ENCODE measurements around the gene CFAP299. TPM values are rescaled to one million over a fixed set of nuclear protein-coding genes. Genes with fewer than 3 reads are reported as not detected.
"Not testable (repeated sequence)": the region's sequence is repeated elsewhere in the genome, so short reads cannot be mapped to it uniquely, and the experiment has no call there.

The CFAP299 gene
- total and polyA plus RNA-seq, 4 donors = not detected

- H3K27ac ChIP-seq (ENCODE audit: low read depth in 1 of 2, low read length in 2 of 2); ATAC-seq (ENCODE audit: low FRiP score); DNase-seq; intact Hi-C loops (cut with DNase I); H3K4me3 ChIP-seq (ENCODE audit: low read length in 2 of 2); H3K36me3 ChIP-seq (ENCODE audit: control insufficient read depth in 1 of 2, insufficient read depth in 2 of 2, low read length in 1 of 2); H3K27me3 ChIP-seq (ENCODE audit: control insufficient read depth in 1 of 2, insufficient read depth in 2 of 2, low read length in 1 of 2); H3K9me3 ChIP-seq (ENCODE audit: control insufficient read depth, low read length); H3K4me1 ChIP-seq (ENCODE audit: control insufficient read depth in 1 of 2, insufficient read depth in 2 of 2, low read length in 2 of 2): not testable (repeated sequence)
- 53 to 61% methylated on average over 14 of the region's 14 CpGs for WGBS, 2 donors
Measured at GRCh38 chr4:80439294-80440061, 103.9 kb downstream of the CFAP299 start.

DNA sequence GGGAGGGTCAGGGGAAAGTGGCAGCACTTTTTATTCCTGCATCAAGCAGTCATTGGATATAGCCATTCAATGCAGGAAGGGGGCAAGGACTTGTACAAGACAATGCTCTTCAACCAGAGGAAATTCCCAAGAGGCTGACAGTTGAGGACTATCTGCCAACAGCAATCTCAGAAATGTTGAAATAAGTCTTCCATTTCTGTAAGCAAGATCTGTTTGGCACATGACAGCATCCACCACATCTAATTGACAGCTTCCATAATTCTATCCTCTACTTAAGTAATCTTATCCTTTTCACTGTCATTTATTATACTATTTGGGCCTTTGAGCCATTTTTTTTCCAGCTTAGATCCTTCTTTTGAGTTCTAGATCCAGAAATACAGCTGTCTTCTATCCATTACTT is 110.7 kb downstream of the CFAP299 start:
- Histone ChIP-seq H3K9me3 (ENCODE audit: control insufficient read depth, low read length) (no peaks in the 10 kb centered on the region), H3K36me3 (ENCODE audit: control insufficient read depth in 1 of 2, insufficient read depth in 2 of 2, low read length in 1 of 2) (no peaks in the 10 kb centered on the region), H3K4me1 (ENCODE audit: control insufficient read depth in 1 of 2, insufficient read depth in 2 of 2, low read length in 2 of 2) (no peaks in the 10 kb centered on the region), H3K4me3 (ENCODE audit: low read length in 2 of 2) (no peak overlapping the region), H3K27ac (ENCODE audit: low read depth in 1 of 2, low read length in 2 of 2) (no peak overlapping the region), H3K27me3 (ENCODE audit: control insufficient read depth in 1 of 2, insufficient read depth in 2 of 2, low read length in 1 of 2) (peaks cover 0 to 2% of the 10 kb centered on the region in 2 donors)
- intact Hi-C loops (cut with DNase I) = no loop called here
- ATAC-seq (ENCODE audit: low FRiP score) = no peak
- no peak for DNase-seq

DNA sequence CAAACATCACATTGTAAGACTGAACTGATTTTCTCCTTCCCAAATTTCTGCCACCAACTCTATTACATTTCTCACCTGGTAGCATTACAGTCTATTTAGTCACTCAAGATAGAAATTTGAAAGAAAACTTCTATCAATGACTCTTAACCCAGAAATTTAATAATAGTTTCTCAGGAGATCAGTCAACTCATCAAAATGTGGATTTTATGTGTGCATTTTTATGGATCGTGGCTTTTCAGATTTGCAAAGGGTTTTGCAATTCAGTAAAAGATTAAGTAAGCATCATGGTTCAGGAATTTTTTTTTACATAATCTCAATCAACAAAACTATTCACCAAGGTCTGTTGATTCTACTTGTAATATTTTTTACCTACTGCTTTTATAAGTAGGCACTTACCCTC is 111.1 kb downstream of the CFAP299 start:
- H3K4me3 ChIP-seq (ENCODE audit: low read length in 2 of 2) = no peak overlapping the region
- H3K27ac ChIP-seq (ENCODE audit: low read depth in 1 of 2, low read length in 2 of 2) = no peak overlapping the region
- ATAC-seq (ENCODE audit: low FRiP score) (no peak), DNase-seq (no peak)
- no peaks in the 10 kb centered on the region for H3K4me1 ChIP-seq (ENCODE audit: control insufficient read depth in 1 of 2, insufficient read depth in 2 of 2, low read length in 2 of 2)
- H3K9me3 ChIP-seq (ENCODE audit: control insufficient read depth, low read length) = no peaks in the 10 kb centered on the region
- intact Hi-C loops (cut with DNase I) = no loop called here
- H3K36me3 ChIP-seq (ENCODE audit: control insufficient read depth in 1 of 2, insufficient read depth in 2 of 2, low read length in 1 of 2) = no peaks in the 10 kb centered on the region
- H3K27me3 ChIP-seq (ENCODE audit: control insufficient read depth in 1 of 2, insufficient read depth in 2 of 2, low read length in 1 of 2) = peaks cover 0 to 2% of the 10 kb centered on the region in 2 donors
- WGBS, 2 donors = 85 to 98% methylated on average over 1 of the region's 1 CpG

GRCh38 chr4:80447493-80447892 is 112.0 kb downstream of the CFAP299 start:
- Histone ChIP-seq H3K9me3 (ENCODE audit: control insufficient read depth, low read length) (no peaks in the 10 kb centered on the region), H3K36me3 (ENCODE audit: control insufficient read depth in 1 of 2, insufficient read depth in 2 of 2, low read length in 1 of 2) (no peaks in the 10 kb centered on the region), H3K4me3 (ENCODE audit: low read length in 2 of 2) (no peak overlapping the region), H3K27me3 (ENCODE audit: control insufficient read depth in 1 of 2, insufficient read depth in 2 of 2, low read length in 1 of 2) (peaks cover 0 to 2% of the 10 kb centered on the region in 2 donors), H3K27ac (ENCODE audit: low read depth in 1 of 2, low read length in 2 of 2) (no peak overlapping the region), H3K4me1 (ENCODE audit: control insufficient read depth in 1 of 2, insufficient read depth in 2 of 2, low read length in 2 of 2) (no peaks in the 10 kb centered on the region)
- no peak for ATAC-seq (ENCODE audit: low FRiP score)
- 95% methylated on average over 9 of the region's 9 CpGs for WGBS, 2 donors
- DNase-seq = no peak
- intact Hi-C loops (cut with DNase I) = no loop called here

DNA sequence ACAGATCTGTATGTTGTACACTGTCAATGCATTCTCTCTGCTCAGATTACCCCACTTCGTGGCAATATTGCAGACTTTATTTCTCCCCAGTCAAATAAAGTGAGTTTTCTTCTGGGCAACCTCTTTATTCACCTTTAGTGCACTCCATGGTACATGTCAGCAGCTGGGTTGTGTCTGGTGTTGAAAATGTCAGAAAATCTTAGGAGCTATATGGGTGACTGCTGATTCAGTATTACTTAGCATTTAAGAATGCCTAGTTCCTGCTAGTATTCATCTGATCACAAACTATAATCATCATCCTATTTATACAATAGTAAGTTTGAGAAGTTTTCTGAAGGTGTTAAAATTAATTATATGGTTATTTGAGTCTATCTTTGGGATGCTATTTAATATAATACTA is 112.5 kb downstream of the CFAP299 start:
- no peaks in the 10 kb centered on the region for H3K4me1 ChIP-seq (ENCODE audit: control insufficient read depth in 1 of 2, insufficient read depth in 2 of 2, low read length in 2 of 2)
- DNase-seq (no peak), ATAC-seq (ENCODE audit: low FRiP score) (no peak)
- no peaks in the 10 kb centered on the region for H3K9me3 ChIP-seq (ENCODE audit: control insufficient read depth, low read length)
- no peak overlapping the region for H3K27ac ChIP-seq (ENCODE audit: low read depth in 1 of 2, low read length in 2 of 2)
- H3K27me3 ChIP-seq (ENCODE audit: control insufficient read depth in 1 of 2, insufficient read depth in 2 of 2, low read length in 1 of 2) = peaks cover 0 to 2% of the 10 kb centered on the region in 2 donors
- no peaks in the 10 kb centered on the region for H3K36me3 ChIP-seq (ENCODE audit: control insufficient read depth in 1 of 2, insufficient read depth in 2 of 2, low read length in 1 of 2)
- H3K4me3 ChIP-seq (ENCODE audit: low read length in 2 of 2) = no peak overlapping the region
- intact Hi-C loops (cut with DNase I) = no loop called here
- WGBS, 2 donors = 79 to 86% methylated on average over 1 of the region's 1 CpG

GRCh38 chr4:80452055-80452454 is 116.5 kb downstream of the CFAP299 start:
- DNase-seq = no peak
- Histone ChIP-seq H3K36me3 (ENCODE audit: control insufficient read depth in 1 of 2, insufficient read depth in 2 of 2, low read length in 1 of 2) (no peaks in the 10 kb centered on the region), H3K27me3 (ENCODE audit: control insufficient read depth in 1 of 2, insufficient read depth in 2 of 2, low read length in 1 of 2) (peaks cover 0 to 2% of the 10 kb centered on the region in 2 donors), H3K9me3 (ENCODE audit: control insufficient read depth, low read length) (no peaks in the 10 kb centered on the region), H3K4me3 (ENCODE audit: low read length in 2 of 2) (no peak overlapping the region), H3K27ac (ENCODE audit: low read depth in 1 of 2, low read length in 2 of 2) (no peak overlapping the region), H3K4me1 (ENCODE audit: control insufficient read depth in 1 of 2, insufficient read depth in 2 of 2, low read length in 2 of 2) (no peaks in the 10 kb centered on the region)
- WGBS, 2 donors = 81 to 84% methylated on average over 2 of the region's 2 CpGs
- no peak for ATAC-seq (ENCODE audit: low FRiP score)
- intact Hi-C loops (cut with DNase I) = no loop called here

DNA sequence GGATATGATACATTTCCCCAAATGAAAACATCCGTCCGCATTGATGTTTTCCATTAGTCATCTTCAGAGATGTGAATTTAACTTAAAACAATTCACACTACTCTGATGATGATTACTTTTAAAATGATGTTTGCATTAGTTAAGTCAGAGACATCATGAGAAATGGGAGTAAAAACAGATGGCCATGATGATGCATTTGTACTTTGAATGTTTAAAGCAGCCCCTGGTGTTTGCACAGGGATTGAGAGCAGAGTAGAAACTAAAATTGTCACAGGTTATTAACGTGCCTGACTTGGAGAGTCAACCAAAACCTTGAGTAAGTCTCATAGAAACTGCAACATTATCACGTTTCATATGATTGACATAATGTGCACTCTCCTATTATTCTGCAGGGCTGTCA is 117.2 kb downstream of the CFAP299 start:
- intact Hi-C loops (cut with DNase I) = no loop called here
- H3K4me1 ChIP-seq (ENCODE audit: control insufficient read depth in 1 of 2, insufficient read depth in 2 of 2, low read length in 2 of 2) = no peaks in the 10 kb centered on the region
- DNase-seq = no peak
- no peaks in the 10 kb centered on the region for H3K36me3 ChIP-seq (ENCODE audit: control insufficient read depth in 1 of 2, insufficient read depth in 2 of 2, low read length in 1 of 2)
- H3K27me3 ChIP-seq (ENCODE audit: control insufficient read depth in 1 of 2, insufficient read depth in 2 of 2, low read length in 1 of 2) = peaks cover 0 to 2% of the 10 kb centered on the region in 2 donors
- 39 to 50% methylated on average over 4 of the region's 4 CpGs for WGBS, 2 donors
- no peak for ATAC-seq (ENCODE audit: low FRiP score)
- H3K9me3 ChIP-seq (ENCODE audit: control insufficient read depth, low read length) = no peaks in the 10 kb centered on the region
- no peak overlapping the region for H3K4me3 ChIP-seq (ENCODE audit: low read length in 2 of 2)
- no peak overlapping the region for H3K27ac ChIP-seq (ENCODE audit: low read depth in 1 of 2, low read length in 2 of 2)

DNA sequence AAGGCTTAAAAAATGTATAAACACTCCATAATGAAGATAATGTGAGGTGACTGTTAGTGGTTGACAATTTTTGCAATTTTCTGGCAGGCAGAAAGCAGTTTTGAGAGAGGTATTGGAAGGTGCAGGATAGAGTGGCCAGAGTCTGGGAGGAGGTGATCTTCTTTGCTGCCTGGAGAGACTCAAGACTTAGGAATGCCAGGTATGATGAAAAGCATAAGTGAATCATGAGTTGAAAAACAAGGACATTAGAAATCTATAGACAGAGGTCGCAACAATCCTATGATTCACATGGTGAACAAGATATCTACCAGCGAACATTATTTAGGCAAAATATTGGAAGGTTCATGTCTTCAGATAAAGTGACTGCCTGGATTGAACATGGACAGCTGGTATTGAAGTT is 118.5 kb downstream of the CFAP299 start:
- H3K4me3 ChIP-seq (ENCODE audit: low read length in 2 of 2) = no peak overlapping the region
- H3K27ac ChIP-seq (ENCODE audit: low read depth in 1 of 2, low read length in 2 of 2) = no peak overlapping the region
- intact Hi-C loops (cut with DNase I) = no loop called here
- 79 to 91% methylated on average over 2 of the region's 2 CpGs for WGBS, 2 donors
- no peaks in the 10 kb centered on the region for H3K4me1 ChIP-seq (ENCODE audit: control insufficient read depth in 1 of 2, insufficient read depth in 2 of 2, low read length in 2 of 2)
- no peak for DNase-seq
- H3K36me3 ChIP-seq (ENCODE audit: control insufficient read depth in 1 of 2, insufficient read depth in 2 of 2, low read length in 1 of 2) = no peaks in the 10 kb centered on the region
- no peaks in the 10 kb centered on the region for H3K9me3 ChIP-seq (ENCODE audit: control insufficient read depth, low read length)
- no peak for ATAC-seq (ENCODE audit: low FRiP score)
- H3K27me3 ChIP-seq (ENCODE audit: control insufficient read depth in 1 of 2, insufficient read depth in 2 of 2, low read length in 1 of 2) = peaks cover 0 to 2% of the 10 kb centered on the region in 2 donors

DNA sequence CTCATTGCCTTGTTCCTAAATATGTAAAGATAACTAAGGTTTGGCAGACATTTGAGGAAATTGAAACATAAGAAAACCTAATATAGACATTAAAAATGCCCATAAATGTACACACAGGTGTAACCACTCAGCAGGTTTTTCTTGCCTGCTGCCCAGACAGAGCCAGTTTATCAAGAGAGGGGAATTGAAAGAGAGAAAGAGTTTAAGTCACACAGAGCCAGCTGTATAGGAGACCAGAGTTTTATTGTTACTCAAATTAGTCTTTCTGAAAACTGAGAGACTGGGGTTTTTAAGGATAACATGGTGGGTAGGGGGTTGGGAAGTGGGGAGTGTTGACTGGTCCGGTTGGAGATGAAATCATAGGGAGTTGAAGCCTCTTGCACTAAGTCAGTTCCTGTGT is 119.0 kb downstream of the CFAP299 start:
- Histone ChIP-seq H3K4me1 (ENCODE audit: control insufficient read depth in 1 of 2, insufficient read depth in 2 of 2, low read length in 2 of 2) (no peaks in the 10 kb centered on the region), H3K36me3 (ENCODE audit: control insufficient read depth in 1 of 2, insufficient read depth in 2 of 2, low read length in 1 of 2) (no peaks in the 10 kb centered on the region), H3K27ac (ENCODE audit: low read depth in 1 of 2, low read length in 2 of 2) (no peak overlapping the region), H3K4me3 (ENCODE audit: low read length in 2 of 2) (no peak overlapping the region), H3K27me3 (ENCODE audit: control insufficient read depth in 1 of 2, insufficient read depth in 2 of 2, low read length in 1 of 2) (peaks cover 0 to 2% of the 10 kb centered on the region in 2 donors), H3K9me3 (ENCODE audit: control insufficient read depth, low read length) (no peaks in the 10 kb centered on the region)
- ATAC-seq (ENCODE audit: low FRiP score) (no peak), DNase-seq (no peak)
- 45 to 56% methylated on average over 1 of the region's 1 CpG for WGBS, 2 donors
- intact Hi-C loops (cut with DNase I) = no loop called here

All from aorta (tissue), 5 donors.